GM21529 (cell line): ENCODE results near the gene CFAP97D2.
A peak's percentile ranks its signal among the peaks of the same experiment; 100 is the strongest.
"Not testable (repeated sequence)": the region's sequence is repeated elsewhere in the genome, so short reads cannot be mapped to it uniquely, and the experiment has no call there.

Experiments used
- ATAC-seq: cut with Tn5 transposase; IDR thresholded peaks from one replicate; pipeline ENCODE4 v1.9.1; 2021; ENCODE audit not compliant: unreplicated experiment

The CFAP97D2 gene

DNA sequence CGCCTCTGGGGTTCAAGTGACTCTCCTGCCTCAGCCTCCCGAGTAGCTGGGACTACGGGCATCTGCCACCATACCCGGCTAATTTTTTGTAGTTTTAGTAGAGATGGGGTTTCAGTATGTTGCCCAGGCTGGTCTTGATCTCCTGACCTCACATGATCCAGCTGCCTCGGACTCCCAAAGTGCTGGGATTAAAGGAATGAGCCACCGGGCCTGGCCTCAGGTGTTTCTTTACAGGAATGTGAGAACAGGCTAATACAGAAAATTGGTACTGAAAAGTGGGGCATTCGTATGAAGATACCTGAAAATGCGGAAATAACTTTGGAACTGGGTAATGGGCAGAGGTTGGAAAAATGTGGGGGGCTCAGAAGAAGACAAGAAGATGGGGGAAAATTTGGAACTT is 52.8 kb downstream of the CFAP97D2 start:
- ATAC-seq: no peak

- no peak for ATAC-seq
These were observed 55.2 kb downstream of the CFAP97D2 start for GRCh38 chr13:114234266-114234644.

GRCh38 chr13:114234645-114235421 is 55.8 kb downstream of the CFAP97D2 start, which contains the start of gene CDC16:
TSS of gene CDC16 (plus strand) at chr13:114234897. CDS start at chr13:114235085, 188 bp downstream.
- peak; percentile 93 for ATAC-seq

DNA sequence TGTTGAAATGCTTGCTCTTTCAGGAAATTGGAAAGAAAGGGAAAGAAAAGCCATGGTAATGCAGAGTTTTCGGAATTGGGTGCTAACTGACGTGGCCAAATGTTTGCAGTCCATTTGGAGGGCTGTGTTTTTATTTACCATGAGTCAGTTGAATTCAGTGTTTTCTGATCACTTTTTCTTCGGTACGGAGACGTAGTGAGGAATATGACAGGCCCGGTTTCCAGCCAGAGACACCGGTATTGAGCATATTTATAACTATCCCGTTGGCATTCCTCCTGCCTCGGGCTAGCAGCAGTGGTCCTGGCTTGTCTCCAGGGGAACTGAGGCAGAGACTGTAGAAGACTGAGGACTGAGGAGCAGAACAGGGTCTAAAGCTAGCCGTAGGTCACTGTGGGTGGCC is 56.6 kb downstream of the CFAP97D2 start:
- no peak for ATAC-seq

DNA sequence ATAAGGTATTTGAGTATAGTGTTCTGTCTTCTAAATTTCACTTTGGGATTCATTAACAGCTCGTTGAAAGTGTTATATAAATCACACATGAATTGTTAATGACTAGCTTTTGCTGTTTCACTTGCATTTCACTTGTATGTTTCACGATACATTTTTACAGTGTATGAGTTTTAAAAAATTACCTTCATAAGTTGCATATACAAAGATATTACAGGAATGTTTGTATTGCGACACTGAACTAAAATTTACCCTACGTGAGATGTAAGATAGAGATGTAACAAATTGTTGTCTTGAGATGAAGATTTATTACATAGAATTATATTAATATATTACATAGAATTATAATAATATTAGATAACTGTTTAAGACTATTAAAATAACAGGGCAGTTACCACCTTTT is 57.2 kb downstream of the CFAP97D2 start:
- ATAC-seq: no peak

GRCh38 chr13:114237415-114238112 is 58.5 kb downstream of the CFAP97D2 start:
- no peak for ATAC-seq

DNA sequence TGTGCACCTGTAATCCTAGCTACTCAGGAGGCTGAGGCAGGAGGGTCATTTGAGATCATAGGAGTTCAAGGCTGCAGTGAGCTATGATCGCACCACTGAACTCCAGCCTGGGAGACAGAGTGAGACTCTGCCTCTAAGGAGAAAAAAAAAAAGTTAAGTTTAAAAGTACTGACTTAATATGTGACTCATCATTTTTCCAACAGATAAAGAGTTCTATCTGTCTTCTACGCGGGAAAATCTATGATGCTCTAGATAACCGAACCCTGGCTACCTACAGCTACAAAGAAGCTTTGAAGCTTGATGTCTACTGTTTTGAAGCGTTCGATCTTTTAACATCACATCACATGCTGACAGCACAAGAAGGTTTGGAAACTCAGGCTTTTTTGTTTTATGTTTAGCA is 62.9 kb downstream of the CFAP97D2 start:
- ATAC-seq: no peak

GRCh38 chr13:114243971-114244370 is 64.9 kb downstream of the CFAP97D2 start:
- no peak for ATAC-seq

DNA sequence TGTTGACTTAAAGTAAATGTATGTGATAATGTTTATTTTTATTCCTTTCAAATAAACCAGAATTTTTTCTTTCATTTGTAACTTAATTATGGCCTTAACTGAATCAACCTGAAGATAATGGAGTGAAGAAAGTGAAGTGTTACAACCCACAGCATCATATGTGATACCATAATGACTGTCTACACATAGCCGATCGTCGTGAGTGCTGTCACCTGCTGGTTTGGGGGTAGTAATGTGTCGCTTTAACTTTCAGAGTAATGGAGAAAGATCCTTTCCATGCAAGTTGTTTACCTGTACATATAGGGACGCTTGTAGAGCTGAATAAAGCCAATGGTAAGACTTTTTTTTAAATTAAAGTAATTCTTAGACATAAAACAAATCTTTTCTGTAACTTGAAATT is 65.6 kb downstream of the CFAP97D2 start:
- ATAC-seq: no peak

GRCh38 chr13:114248011-114248410 is 69.0 kb downstream of the CFAP97D2 start:
- ATAC-seq: no peak

- ATAC-seq: no peak
These were observed 70.0 kb downstream of the CFAP97D2 start for GRCh38 chr13:114249077-114249476.

DNA sequence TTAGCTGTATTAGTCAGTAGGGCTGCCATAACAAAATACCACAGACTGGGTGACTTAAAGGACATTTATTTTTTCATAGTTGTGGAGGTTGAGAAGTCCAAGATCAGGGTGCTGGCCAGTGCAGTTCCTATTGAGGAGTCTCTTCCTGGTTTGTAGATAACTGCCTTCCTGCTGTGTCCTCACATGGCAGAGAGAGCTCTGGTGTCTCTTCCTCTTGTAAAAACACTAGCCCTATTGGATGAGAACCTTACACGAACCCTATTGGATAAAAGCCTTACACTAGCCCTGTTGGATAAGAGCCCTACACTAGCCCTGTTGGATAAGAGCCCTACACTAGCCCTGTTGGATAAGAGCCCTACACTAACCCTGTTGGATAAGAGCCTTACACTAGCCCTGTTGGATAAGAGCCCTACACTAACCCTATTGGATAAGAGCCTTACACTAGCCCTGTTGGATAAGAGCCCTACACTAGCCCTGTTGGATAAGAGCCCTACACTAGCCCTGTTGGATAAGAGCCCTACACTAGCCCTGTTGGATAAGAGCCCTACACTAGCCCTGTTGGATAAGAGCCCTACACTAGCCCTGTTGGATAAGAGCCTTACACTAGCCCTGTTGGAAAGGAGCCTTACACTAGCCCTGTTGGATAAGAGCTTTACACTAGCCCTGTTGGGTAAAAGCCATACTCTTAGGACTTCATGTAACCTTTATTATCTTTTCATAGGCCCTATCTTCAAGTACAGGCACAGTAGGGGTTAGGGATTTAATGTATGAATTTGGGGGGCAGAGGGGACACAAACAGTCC is 72.8 kb downstream of the CFAP97D2 start:
- ATAC-seq: not testable (repeated sequence)

DNA sequence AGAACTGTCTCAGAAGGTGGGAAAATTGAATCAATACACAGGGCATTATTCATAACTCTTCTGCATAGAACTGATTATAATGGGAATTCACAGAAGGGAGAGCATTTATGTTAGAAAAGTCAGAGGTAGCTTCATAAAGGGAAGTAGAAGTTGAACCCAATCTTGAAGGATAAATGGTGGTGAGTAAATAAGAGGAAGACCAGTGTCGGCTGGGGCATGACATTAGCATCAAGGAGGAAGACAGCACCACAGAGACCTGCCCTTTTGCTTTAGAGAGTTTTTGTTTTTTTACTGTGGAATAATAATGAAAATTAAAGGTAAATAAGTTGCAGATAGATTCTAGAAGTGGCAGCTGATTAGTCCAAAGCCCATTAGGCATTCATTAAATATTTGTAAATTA is 77.5 kb downstream of the CFAP97D2 start:
- ATAC-seq: no peak

DNA sequence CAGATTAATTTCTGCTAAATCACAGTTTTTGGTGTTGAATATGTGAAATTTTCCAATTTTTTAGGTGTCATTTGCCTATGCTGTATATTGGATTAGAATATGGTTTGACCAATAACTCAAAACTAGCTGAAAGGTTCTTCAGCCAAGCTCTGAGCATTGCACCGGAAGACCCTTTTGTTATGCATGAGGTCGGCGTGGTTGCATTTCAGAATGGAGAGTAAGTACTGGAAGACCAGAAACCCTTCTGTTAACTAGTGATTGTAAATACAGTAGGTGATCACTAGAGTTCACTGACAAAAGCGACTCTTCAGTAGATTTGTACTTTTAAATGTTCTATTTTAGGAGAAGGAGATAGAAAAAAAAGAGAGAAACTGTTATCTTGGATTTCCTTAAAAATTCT is 78.0 kb downstream of the CFAP97D2 start:
- ATAC-seq: no peak

- no peak for ATAC-seq
These were observed 79.5 kb downstream of the CFAP97D2 start for GRCh38 chr13:114258589-114258988.

DNA sequence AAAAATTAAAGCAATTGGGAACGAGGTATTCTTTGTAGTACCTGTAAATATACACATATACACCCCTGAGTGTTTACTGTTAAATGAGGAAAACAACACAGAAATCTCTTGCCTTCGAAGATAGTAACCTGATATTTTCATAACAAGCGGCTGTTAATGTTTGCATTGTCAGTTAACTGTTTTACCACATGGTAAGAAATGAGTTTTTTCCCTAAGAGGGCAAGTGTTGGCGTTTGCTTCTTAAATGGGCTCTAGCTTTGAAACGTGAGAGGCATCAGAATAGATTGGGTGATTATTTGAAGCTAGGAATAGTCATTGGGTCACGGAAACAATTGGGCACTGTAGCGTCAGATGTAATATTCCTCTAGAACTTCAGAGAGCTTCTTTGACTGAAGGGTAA is 80.3 kb downstream of the CFAP97D2 start:
- no peak for ATAC-seq

DNA sequence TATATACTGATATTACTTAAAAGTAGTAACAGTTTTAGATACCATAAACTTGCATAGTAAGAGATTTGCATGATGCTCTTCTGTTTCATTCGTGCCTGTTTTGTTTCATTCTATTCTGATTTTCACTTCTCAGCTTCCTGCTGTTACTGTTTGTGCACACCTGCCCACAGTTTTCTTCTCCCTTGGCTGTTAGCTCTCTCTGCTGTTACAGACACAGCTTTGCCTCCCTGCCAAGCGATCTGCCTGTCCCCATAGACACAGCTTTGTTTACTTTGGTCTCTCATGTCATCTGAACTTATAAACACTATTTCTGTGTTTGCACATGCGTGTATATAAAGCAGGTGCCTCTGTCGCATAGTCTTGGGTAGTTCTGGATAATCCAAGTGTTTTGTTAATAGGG is 80.9 kb downstream of the CFAP97D2 start:
- peak; percentile 63 for ATAC-seq

DNA sequence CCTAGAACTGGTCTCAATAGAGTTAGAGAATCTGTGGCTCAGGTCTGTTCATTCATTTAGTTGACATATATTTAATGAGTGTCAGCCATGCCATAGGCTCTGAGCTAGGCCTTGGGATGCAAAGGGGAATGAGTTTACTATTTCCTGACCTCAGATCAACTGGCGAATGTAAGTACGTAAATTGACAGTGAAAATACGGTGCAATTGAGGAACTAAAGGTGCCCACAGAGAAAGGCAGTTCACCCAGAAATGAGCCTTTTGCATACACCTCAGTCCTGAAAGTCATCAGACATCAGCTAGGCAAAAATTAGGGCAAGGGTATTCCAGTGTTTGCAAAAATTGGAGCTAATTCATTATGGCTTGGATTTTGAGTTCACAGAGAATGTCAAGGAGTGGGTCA is 81.8 kb downstream of the CFAP97D2 start:
- ATAC-seq: no peak

- no peak for ATAC-seq
These were observed 82.4 kb downstream of the CFAP97D2 start for GRCh38 chr13:114261328-114261965.

DNA sequence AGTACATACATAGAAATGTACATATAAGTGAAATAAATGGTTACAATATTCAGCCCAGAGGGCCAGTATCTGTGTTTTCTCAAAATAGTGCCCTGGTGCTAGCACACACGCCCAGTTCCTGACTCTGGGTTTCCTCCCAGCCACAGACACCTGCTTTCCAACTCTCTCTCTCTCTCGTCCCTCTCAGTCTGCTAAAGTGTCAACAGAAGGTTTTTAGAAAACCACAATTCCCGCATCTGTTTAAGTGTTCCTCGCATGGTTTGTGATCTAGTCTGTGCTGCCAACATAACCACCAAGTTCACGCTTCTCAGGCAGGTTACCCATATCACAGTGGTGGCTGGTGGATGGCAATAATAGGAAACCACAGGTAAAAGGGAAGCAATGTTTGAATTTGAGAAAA is 84.5 kb downstream of the CFAP97D2 start:
- ATAC-seq: peak; percentile 50

DNA sequence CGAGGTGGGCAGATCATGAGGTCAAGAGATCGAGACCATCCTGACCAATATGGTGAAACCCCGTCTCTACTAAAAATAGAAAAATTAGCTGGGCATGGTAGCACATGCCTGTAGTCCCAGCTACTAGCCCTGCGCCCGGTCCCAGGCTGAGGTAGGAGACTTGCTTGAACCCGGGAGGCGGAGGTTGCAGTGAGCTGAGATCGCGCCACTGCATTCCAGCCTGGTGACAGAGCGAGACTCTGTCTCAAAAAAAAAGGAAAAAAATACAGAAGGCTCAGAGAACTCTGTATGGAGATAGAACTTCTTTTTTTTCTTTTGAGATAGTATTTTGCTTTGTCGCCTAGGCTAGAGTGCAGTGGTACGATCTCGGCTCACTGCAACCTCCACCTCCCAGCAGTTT is 85.3 kb downstream of the CFAP97D2 start:
- ATAC-seq: not testable (repeated sequence)
